Measurements from ENCODE around the gene WDR59.
"Not testable (repeated sequence)": the region's sequence is repeated elsewhere in the genome, so short reads cannot be mapped to it uniquely, and the experiment has no call there.

The WDR59 gene

GRCh38 chr16:74954763-74955162 is 30.2 kb downstream of the WDR59 start:
- DNase-seq: no peak

GRCh38 chr16:74951681-74952080 is 33.2 kb downstream of the WDR59 start:
- DNase-seq: no peak

- no peak for DNase-seq
Measured at GRCh38 chr16:74951206-74951605, 33.7 kb downstream of the WDR59 start.

GRCh38 chr16:74950511-74950910 is 34.4 kb downstream of the WDR59 start:
- no peak for DNase-seq

GRCh38 chr16:74949309-74949708 is 35.6 kb downstream of the WDR59 start:
- no peak for DNase-seq

GRCh38 chr16:74944466-74944865 is 40.5 kb downstream of the WDR59 start:
- no peak for DNase-seq

- DNase-seq: no peak
Measured at GRCh38 chr16:74942977-74943918, 41.7 kb downstream of the WDR59 start.

GRCh38 chr16:74942566-74942965 is 42.4 kb downstream of the WDR59 start:
- DNase-seq: no peak

GRCh38 chr16:74939688-74940087 is 45.2 kb downstream of the WDR59 start:
- no peak for DNase-seq

GRCh38 chr16:74936902-74937560 is 47.9 kb downstream of the WDR59 start:
- no peak for DNase-seq

GRCh38 chr16:74931445-74931844 is 53.5 kb downstream of the WDR59 start:
- no peak for DNase-seq

- no peak for DNase-seq
Measured at GRCh38 chr16:74929636-74930035, 55.3 kb downstream of the WDR59 start.

- no peak for DNase-seq
Measured at GRCh38 chr16:74926805-74927204, 58.1 kb downstream of the WDR59 start.

GRCh38 chr16:74923766-74924460 is 61.0 kb downstream of the WDR59 start:
- no peak for DNase-seq

- no peak for DNase-seq
Measured at GRCh38 chr16:74922150-74923138, 62.5 kb downstream of the WDR59 start.

GRCh38 chr16:74921051-74921450 is 63.9 kb downstream of the WDR59 start:
- no peak for DNase-seq

GRCh38 chr16:74909665-74910064 is 75.3 kb downstream of the WDR59 start:
- no peak for DNase-seq

- not testable (repeated sequence) for DNase-seq
Measured at GRCh38 chr16:74908759-74909158, 76.2 kb downstream of the WDR59 start.

- no peak for DNase-seq
Measured at GRCh38 chr16:74903901-74904678, 80.8 kb downstream of the WDR59 start.

GRCh38 chr16:74903120-74903519 is 81.8 kb downstream of the WDR59 start:
- DNase-seq: no peak

GRCh38 chr16:74902161-74902560 is 82.8 kb downstream of the WDR59 start:
- DNase-seq: no peak
